GM18526 (cell line): ENCODE results near the gene SLK.

ENCODE experiments used
- POLR2A ChIP-seq: IDR thresholded peaks from 3 replicates; pipeline ENCODE4 v1.6.1; 2011; ENCODE audit not compliant: insufficient read length; ENCODE audit errors: extremely low read depth

The SLK gene

DNA sequence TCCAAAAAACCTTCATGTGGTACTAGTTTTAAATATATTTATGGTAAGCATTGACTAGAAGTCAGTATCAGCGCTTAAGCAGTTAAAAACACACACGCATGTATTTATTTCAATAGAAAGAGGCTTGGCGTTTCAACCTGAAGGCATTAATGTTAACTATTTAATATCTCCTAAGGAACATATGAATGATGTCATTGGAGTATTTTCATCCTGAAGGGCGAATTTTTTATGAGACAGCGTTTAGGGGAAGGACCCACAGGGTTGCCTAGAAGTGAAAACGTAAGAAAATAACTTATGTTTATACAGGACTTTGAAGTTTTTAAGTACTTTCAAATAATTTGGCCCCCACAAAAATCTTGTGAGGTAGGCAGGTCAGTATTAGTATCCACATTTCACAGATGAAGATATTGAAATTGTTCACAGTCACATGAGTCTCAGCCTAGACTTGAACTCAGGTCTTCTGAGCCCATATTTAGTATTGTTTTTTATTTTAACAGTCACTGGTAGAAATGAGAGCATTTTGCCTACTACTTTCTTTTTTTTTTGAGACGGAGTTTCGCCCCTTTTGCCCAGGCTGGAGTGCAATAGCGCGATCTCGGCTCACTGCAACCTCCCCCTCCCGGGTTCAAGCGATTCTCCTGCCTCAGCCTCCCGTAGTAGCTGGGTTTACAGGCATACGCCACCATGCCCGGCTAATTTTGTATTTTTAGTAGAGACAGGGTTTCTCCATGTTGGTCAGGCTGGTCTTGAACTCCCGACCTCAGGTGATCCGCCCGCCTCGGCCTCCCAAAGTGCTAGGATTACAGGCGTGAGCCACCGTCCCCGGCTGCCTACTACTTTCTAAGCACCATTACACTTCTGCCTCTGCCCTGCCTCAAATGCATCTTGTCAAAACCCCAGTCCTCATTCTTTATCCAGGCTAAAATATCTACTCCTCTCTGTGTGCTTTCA is 1.8 kb downstream of the SLK start:
- TF ChIP-seq POLR2A: no peak

DNA sequence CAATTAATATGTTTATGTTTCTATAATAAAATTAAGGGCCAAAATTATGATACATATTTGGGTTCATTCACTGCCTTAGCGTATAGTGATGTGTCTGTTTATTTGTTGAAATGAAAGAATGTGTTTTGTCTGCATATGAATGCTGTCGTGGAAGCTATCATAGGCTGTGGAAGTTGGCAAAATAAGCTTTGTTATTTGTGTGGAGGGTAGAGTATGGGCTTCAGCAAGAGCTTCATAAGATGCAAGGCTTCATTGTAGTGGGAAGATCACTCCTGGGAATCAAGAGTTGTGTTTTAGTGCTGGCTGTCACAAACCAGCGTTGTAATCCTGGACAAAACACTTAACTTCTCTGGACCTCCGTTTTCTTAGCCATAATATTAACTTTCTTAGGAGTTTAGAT is 2.5 kb downstream of the SLK start:
- TF ChIP-seq POLR2A: no peak

DNA sequence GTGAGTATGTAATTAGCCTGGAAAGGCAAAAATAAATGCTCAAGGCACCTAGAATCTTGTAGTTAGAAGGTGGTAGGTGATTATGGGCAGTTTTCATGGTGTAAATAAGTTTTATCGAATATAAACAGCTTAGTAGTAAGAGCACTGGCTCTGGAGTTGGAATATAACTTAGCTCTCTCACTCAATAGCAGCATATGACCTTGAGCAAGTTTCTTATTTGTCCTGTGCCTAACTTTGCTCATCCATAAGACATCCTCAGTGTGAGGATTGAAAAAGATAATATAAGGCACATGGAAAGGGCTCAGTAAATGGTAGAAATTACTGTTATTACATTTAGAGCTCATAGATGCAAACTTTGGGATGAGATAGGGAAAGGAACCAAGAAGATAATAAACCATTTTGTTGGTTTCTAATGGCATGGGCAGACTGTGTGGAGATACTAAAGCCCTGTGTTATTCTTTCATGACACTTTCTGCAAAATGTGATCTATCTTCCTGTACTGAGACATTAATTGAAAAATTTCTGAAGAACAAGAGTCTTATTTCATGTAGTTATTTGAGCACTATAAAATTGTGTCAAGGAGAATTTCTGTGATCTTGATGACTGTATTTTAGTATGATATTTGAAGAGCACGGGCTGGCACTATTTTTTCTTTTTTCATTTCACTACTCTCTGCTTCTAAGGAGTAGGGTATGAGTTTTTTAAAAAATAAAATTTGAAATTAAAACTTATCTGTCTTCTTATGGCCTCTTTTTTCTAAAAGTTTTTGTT is 3.1 kb downstream of the SLK start:
- no peak for TF ChIP-seq POLR2A

DNA sequence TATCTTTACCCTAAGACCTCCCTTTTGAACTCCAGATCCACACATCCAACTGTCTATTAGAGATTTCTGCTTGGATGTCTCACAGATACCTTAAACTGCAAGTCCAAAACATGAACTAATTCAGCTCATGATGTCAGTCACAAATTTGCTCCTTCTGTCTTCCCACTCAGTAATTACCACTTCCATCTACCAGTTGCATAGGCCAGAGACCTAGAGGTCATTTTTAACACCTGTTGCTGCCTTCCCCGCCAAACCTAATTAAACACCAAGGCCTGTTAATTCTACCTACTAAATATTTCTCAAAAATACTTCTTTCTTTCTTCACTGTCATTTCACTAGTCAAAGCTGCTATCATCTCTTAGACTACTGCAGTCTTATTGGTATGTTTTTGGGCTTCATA is 8.2 kb downstream of the SLK start:
- no peak for TF ChIP-seq POLR2A

DNA sequence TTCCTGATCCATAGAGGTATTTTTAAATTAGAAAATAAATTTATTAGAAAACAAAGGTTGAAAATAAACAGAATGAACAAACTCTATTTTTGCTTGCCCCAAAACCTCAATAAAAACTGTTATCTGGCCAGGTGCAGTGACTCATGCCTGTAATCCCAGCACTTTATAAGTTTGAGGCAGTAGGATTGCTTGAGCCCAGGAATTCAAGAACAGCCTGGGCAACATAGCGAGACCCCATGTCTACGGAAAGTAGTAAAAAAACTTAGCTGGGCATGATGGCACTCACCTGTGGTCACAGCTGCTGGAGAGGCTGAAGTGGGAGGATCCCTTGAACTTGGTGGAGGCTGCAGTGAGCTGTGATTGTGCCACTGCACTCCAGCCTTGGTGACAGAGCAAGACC is 10.3 kb downstream of the SLK start:
- TF ChIP-seq POLR2A: no peak

DNA sequence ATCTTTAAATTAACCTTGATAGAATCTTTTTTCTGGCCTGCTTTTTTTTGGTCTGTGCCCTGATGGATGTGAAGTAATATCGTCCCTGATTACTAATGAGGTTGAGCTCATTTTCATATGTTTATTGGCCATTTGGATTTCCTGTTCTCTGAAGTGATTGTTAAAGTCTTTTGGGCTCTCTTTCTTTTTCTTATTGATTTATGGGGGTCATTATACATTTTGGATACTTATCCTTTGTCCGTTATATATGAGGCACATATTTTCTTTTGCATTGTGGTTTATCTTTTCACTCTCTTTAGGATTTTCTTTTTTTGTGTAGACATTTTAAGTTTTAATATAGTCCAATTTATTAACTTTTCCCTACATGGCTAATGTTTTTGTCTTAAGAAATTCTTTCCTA is 12.6 kb downstream of the SLK start:
- no peak for TF ChIP-seq POLR2A

DNA sequence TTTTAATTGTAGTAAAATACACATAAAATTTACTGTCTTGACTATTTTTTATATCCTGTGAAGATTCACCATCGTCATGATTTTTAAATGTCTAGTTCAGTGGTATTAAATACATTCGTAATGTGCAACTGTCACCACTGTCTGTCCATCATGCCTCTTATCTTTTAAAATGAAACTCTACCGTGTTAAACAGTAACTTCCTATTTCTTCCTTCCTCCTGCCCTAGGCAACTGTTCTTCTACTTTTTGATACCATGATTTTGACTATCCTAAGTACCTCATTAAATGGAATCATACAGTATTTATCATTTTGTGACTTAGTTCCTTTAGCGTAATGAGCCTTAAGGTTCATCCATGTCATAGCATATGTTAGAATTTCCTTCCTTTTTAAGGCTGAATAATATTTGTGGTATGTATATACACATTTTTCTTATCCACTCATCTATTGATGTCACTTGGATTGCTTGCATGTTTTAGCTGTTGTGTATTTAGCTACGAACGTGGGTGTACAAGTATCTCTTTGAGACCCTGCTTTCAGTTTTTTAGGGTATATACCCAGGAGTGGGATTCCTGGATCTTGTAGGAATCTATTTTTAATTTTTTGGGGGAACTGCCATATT is 13.5 kb downstream of the SLK start:
- no peak for TF ChIP-seq POLR2A

DNA sequence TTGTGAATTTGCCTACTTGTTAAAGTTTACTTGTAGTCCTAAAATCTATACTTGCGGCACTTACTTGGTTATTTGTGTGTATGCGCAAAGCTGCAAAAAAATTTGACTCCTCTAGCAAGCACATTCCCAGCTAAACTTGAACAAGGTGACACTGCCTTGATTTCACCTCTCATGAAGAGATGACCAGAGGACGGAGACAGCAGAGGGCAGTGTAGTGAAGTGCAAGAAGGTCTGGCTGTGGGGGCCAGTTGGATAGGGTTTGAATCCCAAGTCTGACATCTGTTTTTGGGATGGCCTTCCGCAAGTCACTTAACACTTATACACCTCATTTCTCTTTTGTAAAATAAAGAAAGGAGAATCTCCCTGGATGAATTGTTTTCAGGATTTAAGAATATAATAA is 15.7 kb downstream of the SLK start:
- no peak for TF ChIP-seq POLR2A

DNA sequence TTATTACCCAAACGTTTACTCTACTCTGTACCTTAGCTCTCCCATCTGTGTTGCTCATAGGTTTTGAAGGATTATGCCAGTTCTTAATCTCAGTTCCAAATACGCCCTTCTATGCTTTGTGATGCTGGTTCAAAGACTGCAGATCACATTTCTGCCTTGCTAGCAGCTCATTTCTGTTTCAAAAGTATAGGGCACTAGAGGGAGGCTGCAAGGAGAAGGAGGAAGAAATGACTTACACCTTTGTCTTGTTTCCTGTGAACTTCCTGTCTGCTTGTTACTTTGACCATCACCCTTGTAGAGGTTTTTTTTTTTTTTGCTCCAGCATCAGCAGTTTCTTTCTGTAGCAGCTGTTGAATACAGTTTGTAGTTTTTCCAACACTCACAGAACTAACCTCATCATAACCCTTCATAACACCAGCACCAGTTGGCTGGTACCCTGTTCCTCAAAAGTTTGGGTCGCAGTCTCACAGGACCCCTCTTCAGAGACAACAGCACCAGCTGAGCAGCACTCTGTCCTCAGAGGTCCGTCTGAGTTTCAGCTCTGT is 16.5 kb downstream of the SLK start:
- no peak for TF ChIP-seq POLR2A

DNA sequence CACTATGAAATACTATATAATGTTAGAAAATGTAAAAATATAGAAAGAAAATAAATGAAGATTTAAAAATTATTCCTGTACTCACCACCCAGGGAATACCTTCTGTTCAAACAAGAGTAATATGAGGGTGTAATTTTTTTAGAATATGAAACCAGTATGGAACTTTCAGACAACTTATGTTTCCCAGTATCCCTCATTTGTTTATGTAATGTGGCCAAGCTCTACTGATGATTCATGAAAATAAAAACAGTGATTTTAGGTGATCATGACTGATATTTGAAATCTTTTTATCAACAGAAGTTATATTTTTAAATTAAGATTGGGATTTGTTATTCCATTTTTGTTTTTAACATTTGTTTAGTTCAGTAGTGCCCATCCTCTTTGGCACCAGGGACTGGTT is 18.8 kb downstream of the SLK start:
- no peak for TF ChIP-seq POLR2A

DNA sequence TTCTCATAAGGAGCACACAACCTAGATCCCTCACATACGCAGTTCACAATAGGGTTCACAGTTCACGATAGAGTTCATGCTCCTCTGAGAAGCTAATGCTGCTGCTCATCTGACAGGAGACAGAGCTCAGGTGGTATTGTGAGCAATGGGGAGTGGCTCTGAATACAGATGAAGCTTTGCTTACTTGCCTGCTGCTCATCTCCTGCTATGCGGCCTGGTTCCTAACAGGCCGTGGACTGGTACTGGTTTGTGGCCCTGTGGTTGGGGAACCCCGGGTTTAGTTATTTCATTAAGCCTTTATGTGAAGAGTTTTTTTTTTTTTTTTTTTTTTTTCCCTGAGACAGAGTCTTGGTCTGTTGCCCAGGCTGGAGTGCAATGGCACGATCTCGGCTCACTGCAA is 19.4 kb downstream of the SLK start:
- no peak for TF ChIP-seq POLR2A

DNA sequence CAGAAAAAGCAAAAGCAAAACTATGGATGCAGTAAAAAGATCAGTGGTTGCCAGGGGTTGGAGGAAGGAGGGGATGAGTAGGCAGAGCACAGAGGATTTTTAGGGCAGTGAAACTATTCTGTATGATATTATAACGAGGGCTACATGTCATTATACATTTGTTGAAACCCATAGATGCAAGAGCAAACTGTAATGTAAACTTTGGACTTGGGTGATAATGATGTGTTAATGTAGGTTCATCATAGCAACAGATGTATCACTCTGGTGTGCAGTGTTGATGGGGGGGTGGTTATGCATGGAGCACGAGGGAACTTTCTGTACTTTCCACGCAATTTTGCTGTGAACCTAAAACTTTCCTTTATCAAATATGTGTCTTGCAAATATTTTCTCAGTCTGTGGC is 23.2 kb downstream of the SLK start:
- no peak for TF ChIP-seq POLR2A

DNA sequence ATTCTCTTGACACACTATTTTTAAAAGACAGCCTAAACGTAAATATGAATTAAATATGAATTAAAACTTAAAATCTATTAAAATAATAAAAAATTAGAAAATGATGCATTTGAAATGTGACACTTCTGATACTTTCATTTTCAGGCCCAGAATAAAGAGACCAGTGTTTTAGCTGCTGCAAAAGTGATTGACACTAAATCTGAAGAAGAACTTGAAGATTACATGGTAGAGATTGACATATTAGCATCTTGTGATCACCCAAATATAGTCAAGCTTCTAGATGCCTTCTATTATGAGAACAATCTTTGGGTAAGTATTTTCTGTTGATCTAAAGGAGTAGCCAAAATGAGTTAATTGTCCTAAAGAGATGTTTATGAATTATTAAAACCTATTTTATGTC is 23.6 kb downstream of the SLK start:
- TF ChIP-seq POLR2A: no peak

DNA sequence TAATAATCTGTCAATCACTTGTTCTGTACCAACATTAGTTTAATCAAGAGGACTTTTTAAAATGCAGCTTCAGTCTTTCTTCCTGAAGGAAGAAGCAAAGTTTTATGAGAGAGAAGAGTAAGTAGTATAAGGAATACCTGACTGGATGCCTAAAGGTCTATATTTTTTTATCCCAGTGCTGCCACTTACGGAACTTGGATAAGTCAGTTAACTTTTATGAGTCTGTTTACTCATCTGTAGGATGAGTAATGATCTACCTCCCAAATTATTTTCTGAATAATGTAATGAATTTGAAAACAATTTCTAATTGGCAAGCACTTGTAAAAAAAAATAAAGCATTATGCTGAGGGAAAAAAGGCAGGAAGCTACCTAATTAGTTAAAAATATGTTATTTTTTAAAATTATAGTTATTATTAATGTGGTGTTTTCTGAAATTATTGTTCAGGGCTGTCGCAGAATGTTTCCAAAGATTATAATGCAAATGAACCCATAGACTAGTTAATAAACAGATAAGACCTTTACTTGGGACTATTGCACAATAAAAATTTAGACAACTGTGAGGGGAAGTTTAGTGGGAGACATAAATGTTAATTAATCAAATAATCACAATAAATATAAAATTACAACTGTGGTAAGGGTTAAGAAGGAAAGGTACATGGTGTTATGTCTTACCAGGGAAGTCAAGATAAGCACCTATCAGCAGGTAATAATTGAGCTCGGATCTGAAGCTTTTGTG is 24.6 kb downstream of the SLK start:
- TF ChIP-seq POLR2A: no peak

DNA sequence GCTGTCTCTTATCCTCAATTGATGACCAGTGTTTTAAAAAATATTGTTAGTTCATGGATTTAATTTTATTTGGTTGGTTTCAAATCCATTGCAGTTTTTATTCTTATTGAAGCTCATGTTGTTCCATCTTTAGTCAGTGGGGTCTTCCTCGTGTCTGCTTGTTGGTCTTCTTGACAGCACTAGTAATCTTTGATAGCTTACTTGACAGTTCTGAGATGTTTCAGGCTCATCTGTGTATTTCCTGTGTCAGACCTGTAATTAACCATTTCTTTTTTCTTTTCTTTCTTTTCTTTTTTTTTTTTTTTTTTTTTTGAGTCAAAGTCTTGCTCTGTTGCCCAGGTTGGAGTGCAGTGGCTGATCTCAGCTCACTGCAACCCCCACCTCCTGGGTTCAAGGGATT is 28.2 kb downstream of the SLK start:
- no peak for TF ChIP-seq POLR2A

DNA sequence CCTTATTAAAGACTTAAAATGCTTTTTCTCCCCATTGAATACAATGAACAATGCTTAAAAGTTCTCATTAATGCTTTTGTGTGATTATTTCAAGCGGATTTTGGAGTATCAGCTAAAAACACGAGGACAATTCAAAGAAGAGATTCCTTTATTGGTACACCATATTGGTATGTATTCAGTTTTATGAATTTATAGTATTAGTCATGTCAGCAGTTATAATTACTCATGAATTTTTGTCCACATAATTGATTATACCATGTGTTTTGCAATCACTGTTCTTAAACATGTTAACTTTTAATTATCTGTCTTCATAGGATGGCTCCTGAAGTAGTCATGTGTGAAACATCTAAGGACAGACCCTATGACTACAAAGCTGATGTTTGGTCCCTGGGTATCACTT is 31.9 kb downstream of the SLK start:
- TF ChIP-seq POLR2A: no peak

DNA sequence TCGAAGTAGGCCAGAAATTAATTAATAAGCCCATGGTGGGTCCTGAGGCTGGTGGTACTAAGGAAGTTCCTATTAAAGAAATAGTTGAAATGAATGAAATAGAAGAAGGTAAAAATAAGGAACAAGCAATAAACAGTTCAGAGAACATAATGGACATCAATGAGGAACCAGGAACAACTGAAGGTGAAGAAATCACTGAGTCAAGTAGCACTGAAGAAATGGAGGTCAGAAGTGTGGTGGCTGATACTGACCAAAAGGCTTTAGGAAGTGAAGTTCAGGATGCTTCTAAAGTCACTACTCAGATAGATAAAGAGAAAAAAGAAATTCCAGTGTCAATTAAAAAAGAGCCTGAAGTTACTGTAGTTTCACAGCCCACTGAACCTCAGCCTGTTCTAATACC is 36.0 kb downstream of the SLK start:
- TF ChIP-seq POLR2A: no peak
